Measurements from ENCODE around the gene SEMA5A.

DNA sequence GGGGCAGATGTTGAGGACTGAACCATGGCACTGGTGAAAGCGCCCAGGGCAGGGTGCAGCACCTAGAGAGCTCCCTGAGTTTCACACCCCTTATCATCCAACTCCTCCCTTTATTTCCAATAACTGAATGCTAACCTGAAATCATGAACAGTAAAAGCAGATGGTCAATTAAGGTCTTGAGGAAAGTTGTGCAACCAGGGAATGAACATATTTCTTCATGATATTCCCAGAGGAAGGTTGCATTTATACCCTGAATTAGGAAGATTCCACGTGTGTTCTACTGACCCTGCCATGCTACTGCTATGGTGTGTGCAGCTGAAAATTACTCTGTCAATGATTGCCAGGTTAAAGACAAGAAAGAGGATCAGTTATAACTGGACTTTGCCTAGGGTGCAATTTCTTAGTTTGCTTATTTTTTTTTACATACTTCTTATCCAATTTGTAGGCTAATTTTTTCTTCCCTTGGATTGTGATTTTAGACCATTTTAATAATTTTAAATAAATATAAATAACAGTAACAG lies 319.8 kb downstream of the SEMA5A start:
- TF ChIP-seq GATA2 (IDR thresholded peaks at IDR 0.05; ENCODE audit: low read depth, low read length) = no peak
- no peak for TF ChIP-seq GATA3 (IDR thresholded peaks at IDR 0.05; ENCODE audit: low read depth, low read length)

Measured in SH-SY5Y (cell line).